ENCODE measurements around the gene MEDAG.

Gene MEDAG

GRCh38 chr13:30866677-30867076 is 39.4 kb upstream of the MEDAG start:
- TF ChIP-seq CTCF (IDR thresholded peaks at IDR 0.05; ENCODE audit: low read depth, low read length, missing control alignments) = no peak
- in situ Hi-C loops (cut with HindIII; ENCODE audit: low pct_ligation_motif_present, low sequenced_read_pairs) = no loop called here
- Histone ChIP-seq H3K4me3 (ENCODE audit: low read depth, low read length) (no peak overlapping the region), H3K27me3 (replicated peaks) (no peaks in the 10 kb centered on the region), H3K36me3 (replicated peaks) (no peaks in the 10 kb centered on the region), H3K27ac (peak overlapping the region; percentile 99)
- no peak for DNase-seq

- no peaks in the 10 kb centered on the region for H3K36me3 ChIP-seq (replicated peaks)
- no peaks in the 10 kb centered on the region for H3K27me3 ChIP-seq (replicated peaks)
- TF ChIP-seq CTCF (IDR thresholded peaks at IDR 0.05; ENCODE audit: low read depth, low read length, missing control alignments) = no peak
- no peak for DNase-seq
- no peak overlapping the region for H3K27ac ChIP-seq
- no peak overlapping the region for H3K4me3 ChIP-seq (ENCODE audit: low read depth, low read length)
- in situ Hi-C loops (cut with HindIII; ENCODE audit: low pct_ligation_motif_present, low sequenced_read_pairs) = no loop called here
Measured at GRCh38 chr13:30867089-30867669, 38.9 kb upstream of the MEDAG start.

GRCh38 chr13:30868799-30869470 is 37.1 kb upstream of the MEDAG start:
- TF ChIP-seq CTCF (IDR thresholded peaks at IDR 0.05; ENCODE audit: low read depth, low read length, missing control alignments) = no peak
- DNase-seq = no peak
- in situ Hi-C loops (cut with HindIII; ENCODE audit: low pct_ligation_motif_present, low sequenced_read_pairs) = no loop called here
- H3K27me3 ChIP-seq (replicated peaks) = no peaks in the 10 kb centered on the region
- no peak overlapping the region for H3K4me3 ChIP-seq (ENCODE audit: low read depth, low read length)
- H3K36me3 ChIP-seq (replicated peaks) = no peaks in the 10 kb centered on the region
- H3K27ac ChIP-seq = peak overlapping the region; percentile 97

GRCh38 chr13:30869491-30869890 is 36.6 kb upstream of the MEDAG start:
- Histone ChIP-seq H3K36me3 (replicated peaks) (no peaks in the 10 kb centered on the region), H3K27ac (peak overlapping the region; percentile 97), H3K27me3 (replicated peaks) (no peaks in the 10 kb centered on the region), H3K4me3 (ENCODE audit: low read depth, low read length) (no peak overlapping the region)
- no peak for DNase-seq
- TF ChIP-seq CTCF (IDR thresholded peaks at IDR 0.05; ENCODE audit: low read depth, low read length, missing control alignments) = no peak
- in situ Hi-C loops (cut with HindIII; ENCODE audit: low pct_ligation_motif_present, low sequenced_read_pairs) = no loop called here

GRCh38 chr13:30870049-30870884 is 35.8 kb upstream of the MEDAG start:
- H3K4me3 ChIP-seq (ENCODE audit: low read depth, low read length) = peak overlapping the region; percentile 12

More at GRCh38 chr13:30870049-30870884, 35.8 kb upstream of the MEDAG start:
- in situ Hi-C loops (cut with HindIII; ENCODE audit: low pct_ligation_motif_present, low sequenced_read_pairs) = no loop called here
- peak; percentile 99 for DNase-seq
- peak overlapping the region; percentile 97 for H3K27ac ChIP-seq
- no peaks in the 10 kb centered on the region for H3K36me3 ChIP-seq (replicated peaks)
- TF ChIP-seq CTCF (IDR thresholded peaks at IDR 0.05; ENCODE audit: low read depth, low read length, missing control alignments) = no peak
- H3K27me3 ChIP-seq (replicated peaks) = no peaks in the 10 kb centered on the region
